Activated CD4-positive, CD25-positive, alpha-beta regulatory T cell treated with anti-CD3 and anti-CD28 coated beads, Interleukin-2, amount 50 U/mL, for 16 hours (primary cell): ENCODE results near the gene PANX3.

Experiments
- DNase-seq: peaks from one replicate; pipeline ENCODE4 v3.0.0-alpha.2; 2020; ENCODE audit warnings: low read depth, low spot score

PANX3 gene

GRCh38 chr11:124657904-124658303 is 46.7 kb downstream of the PANX3 start:
- DNase-seq = no peak

GRCh38 chr11:124658501-124658900 is 47.3 kb downstream of the PANX3 start:
- no peak for DNase-seq

GRCh38 chr11:124658986-124659385 is 47.8 kb downstream of the PANX3 start:
- DNase-seq = no peak

GRCh38 chr11:124661553-124661952 is 50.3 kb downstream of the PANX3 start:
- no peak for DNase-seq

GRCh38 chr11:124662106-124662505 is 50.9 kb downstream of the PANX3 start:
- no peak for DNase-seq

- DNase-seq = no peak
These were observed 52.6 kb downstream of the PANX3 start for GRCh38 chr11:124663861-124664260.

GRCh38 chr11:124667601-124668000 is 56.4 kb downstream of the PANX3 start:
- DNase-seq = no peak

GRCh38 chr11:124669193-124669592 is 58.0 kb downstream of the PANX3 start:
- peak; percentile 16 for DNase-seq
